T-helper 22 cell (primary cell): ENCODE measurements around the gene UBL4B.

ENCODE experiments used
- DNase-seq: peaks from one replicate; pipeline ENCODE4 v3.0.0-alpha.2; 2020; ENCODE audit warnings: low read depth

Gene UBL4B

GRCh38 chr1:110155878-110156522 is 43.8 kb downstream of the UBL4B start:
- no peak for DNase-seq

DNA sequence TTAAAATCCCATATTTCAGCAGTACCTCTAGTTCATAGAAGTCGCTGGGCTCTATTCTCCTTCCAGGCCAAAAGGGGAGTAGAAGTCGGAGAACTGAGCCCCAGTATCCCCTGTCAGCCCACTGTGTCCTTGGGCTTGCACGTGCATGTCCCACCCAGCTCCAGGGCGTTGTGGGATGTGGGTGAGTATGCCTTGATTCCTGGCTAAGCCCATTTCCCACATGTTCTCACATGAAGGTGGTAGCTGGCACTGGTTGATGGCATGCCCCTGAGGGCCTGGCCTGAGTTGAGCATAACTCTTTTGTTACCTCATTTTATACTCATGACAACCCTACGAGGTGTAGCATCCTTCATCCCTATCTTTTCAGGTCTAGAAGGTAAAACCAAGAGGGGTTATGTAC is 46.0 kb downstream of the UBL4B start:
- no peak for DNase-seq

GRCh38 chr1:110159168-110159567 is 46.9 kb downstream of the UBL4B start:
- no peak for DNase-seq

DNA sequence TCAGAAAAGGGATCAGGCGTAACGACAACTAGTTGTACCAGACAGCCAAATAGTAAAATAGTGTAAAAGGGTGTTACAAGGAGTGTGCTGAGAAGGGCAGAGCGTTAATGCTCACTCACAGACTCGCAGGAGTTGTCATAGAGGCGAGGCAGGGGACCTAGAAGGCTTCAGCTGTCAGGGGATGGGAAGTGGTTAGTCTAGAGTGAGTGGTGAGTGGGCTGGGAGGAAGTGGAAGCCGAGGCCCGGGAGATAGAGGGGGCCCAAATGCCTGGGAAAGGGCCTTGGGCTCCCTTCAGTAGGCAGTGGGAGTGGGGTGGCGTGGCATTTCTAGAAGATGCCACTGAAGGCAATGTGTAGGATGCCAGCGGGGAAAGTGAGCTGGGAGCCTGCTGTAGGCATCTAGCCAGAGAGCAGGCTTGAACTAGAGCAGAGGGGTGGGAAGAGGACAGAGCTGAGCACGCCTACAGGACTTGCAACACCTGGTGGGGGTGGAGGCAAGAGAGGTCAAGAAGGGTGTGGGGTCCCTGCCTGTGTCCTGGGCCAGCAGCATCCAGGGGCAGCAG is 48.4 kb downstream of the UBL4B start:
- DNase-seq: no peak

GRCh38 chr1:110161165-110161564 is 48.9 kb downstream of the UBL4B start:
- no peak for DNase-seq

DNA sequence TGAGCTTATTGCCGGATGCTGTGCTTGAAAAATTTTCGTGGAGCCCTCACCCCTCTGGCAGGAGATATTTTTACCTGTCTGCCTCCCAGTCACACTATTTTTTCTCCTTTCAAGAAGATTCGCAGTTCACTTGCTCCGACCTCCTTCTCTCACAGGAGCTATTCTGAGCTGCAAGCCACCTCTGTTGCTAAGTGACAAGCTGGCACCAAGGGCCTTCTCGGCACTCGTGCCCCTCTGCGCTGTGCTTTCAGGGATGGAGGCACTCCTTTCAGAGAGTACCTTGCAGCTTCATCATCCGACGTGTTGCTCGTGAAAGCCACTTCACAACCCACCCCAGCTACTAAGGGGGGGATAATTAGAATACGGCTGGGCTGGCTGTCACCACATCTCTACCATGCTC is 49.6 kb downstream of the UBL4B start:
- no peak for DNase-seq
